ENCODE results near the gene NUBP1. TPM values are rescaled to one million over a fixed set of nuclear protein-coding genes. Genes with fewer than 3 reads are reported as not detected.

The NUBP1 gene
- total and polyA plus RNA-seq, 10 donors: 22.8 to 52.2 (median 42.8) TPM

GRCh38 chr16:10731790-10732189 lies 11.9 kb upstream of the NUBP1 start:
- 86 to 93% (median 90%) methylated on average over 7 of the region's 7 CpGs for WGBS, 5 donors

GRCh38 chr16:10737068-10737625 lies 6.5 kb upstream of the NUBP1 start:
- Histone ChIP-seq H3K27ac (peak overlapping the region; percentile 53 to 84 (median 77)), H3K27me3 (replicated peaks in 1 of 7) (no peaks in the 10 kb centered on the region), H3K4me3 (peak overlapping the region in 5 of 8 donors; percentile 2 to 49 (median 4)), H3K9me3 (peaks cover 0 to 6% (median 0%) of the 10 kb centered on the region in 8 donors), H3K4me1 (peaks cover 9 to 43% (median 23%) of the 10 kb centered on the region in 6 donors), H3K36me3 (no peaks in the 10 kb centered on the region)
- DNase-seq: no peak
- TF ChIP-seq POLR2A (IDR thresholded peaks at IDR 0.05) (no peak), CTCF (IDR thresholded peaks at IDR 0.05 in 8 of 11, conservative IDR thresholded peaks at IDR 0.05 in 3 of 11) (peak; percentile 90 to 98 (median 96))
- intact Hi-C loops (cut with DNase I; ENCODE audit: low total_unique reads): loop anchor here (2.0 kb wide), 1 partner anchor 214 kb away; no protein-coding TSS in a partner anchor
- 17 to 24% (median 20%) methylated on average over 12 of the region's 12 CpGs for WGBS, 5 donors

More at GRCh38 chr16:10731790-10732189, 11.9 kb upstream of the NUBP1 start:
- Histone ChIP-seq H3K27ac (no peak overlapping the region), H3K36me3 (no peaks in the 10 kb centered on the region), H3K9me3 (peaks cover 0 to 6% (median 0%) of the 10 kb centered on the region in 8 donors), H3K27me3 (replicated peaks in 1 of 7) (no peaks in the 10 kb centered on the region), H3K4me3 (no peak overlapping the region), H3K4me1 (peaks cover 0 to under 1% (median under 1%) of the 10 kb centered on the region in 6 donors)
- no peak for DNase-seq
- intact Hi-C loops (cut with DNase I; ENCODE audit: low total_unique reads): loop anchor here (5.0 kb wide), 1 partner anchor 474 kb away; no protein-coding TSS in a partner anchor
- no peak for TF ChIP-seq POLR2A (IDR thresholded peaks at IDR 0.05)
- no peak for TF ChIP-seq POLR2AphosphoS5 (IDR thresholded peaks at IDR 0.05)
- no peak for TF ChIP-seq CTCF (IDR thresholded peaks at IDR 0.05 in 8 of 11, conservative IDR thresholded peaks at IDR 0.05 in 3 of 11)

GRCh38 chr16:10738231-10739077 lies 5.2 kb upstream of the NUBP1 start:
- Histone ChIP-seq H3K4me3 (no peak overlapping the region), H3K4me1 (peaks cover 14 to 52% (median 30%) of the 10 kb centered on the region in 6 donors), H3K27me3 (replicated peaks in 1 of 7) (no peaks in the 10 kb centered on the region), H3K9me3 (peaks cover 0 to under 1% (median 0%) of the 10 kb centered on the region in 8 donors), H3K36me3 (no peaks in the 10 kb centered on the region), H3K27ac (peak overlapping the region in 7 of 8 donors; percentile 61 to 84 (median 78))
- peak in 2 of 3 donors; percentile 63 to 74 for TF ChIP-seq POLR2AphosphoS5 (IDR thresholded peaks at IDR 0.05)
- TF ChIP-seq CTCF (IDR thresholded peaks at IDR 0.05 in 8 of 11, conservative IDR thresholded peaks at IDR 0.05 in 3 of 11): no peak
- no peak for TF ChIP-seq POLR2A (IDR thresholded peaks at IDR 0.05)
- WGBS, 5 donors: 44 to 70% (median 50%) methylated on average over 11 to 12 of the region's 12 CpGs
- intact Hi-C loops (cut with DNase I; ENCODE audit: low total_unique reads): no loop called here
- DNase-seq: peak; percentile 79
